Coronary artery (tissue), 2 donors: ENCODE measurements around the gene RARG.

ENCODE experiments used
- DNase-seq: peaks from one replicate; pipeline ENCODE4 v3.0.0-alpha.2; 2017; ENCODE audit warnings: low spot score
- H3K27ac ChIP-seq, 2 donors: fragments of 200-600 bp; sonication (generic); one replicate each; pipeline ENCODE4 v1.5.1; 2016 to 2019
- H3K4me3 ChIP-seq: fragments of 200-600 bp; sonication (generic); 2 replicates; pipeline ENCODE4 v1.5.1; 2016; ENCODE audit warnings: mild to moderate bottlenecking, moderate library complexity
- TF ChIP-seq, protein P1 (sequence below): fragments of 200-600 bp; sonication (generic); IDR thresholded peaks from one replicate; pipeline ENCODE4 v1.5.1; 2019; ENCODE audit warnings: antibody characterized with exemption

The RARG gene

DNA sequence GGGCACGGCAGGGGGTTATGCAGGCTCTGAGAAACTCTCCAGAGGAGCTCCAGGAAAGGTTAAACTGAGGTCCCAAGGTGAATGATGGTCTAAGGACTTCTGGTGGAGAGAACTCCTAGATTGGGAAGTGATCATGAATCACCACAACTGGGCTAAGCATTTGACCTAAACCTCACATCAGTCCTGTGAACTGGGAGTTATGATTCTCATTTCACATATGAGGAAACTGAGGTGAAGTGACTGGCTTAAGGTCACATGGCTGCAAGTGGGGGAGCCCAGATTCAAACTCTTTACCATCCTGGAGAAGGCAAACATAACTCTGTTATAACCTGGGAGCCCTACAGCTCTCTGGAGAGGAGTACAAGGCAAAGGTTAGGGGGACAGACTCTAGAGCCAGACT is 4.2 kb downstream of the RARG start:
- H3K27ac ChIP-seq, result peak overlapping the region in 1 of 2 donors; percentile 2
- TF ChIP-seq, protein P1, sequence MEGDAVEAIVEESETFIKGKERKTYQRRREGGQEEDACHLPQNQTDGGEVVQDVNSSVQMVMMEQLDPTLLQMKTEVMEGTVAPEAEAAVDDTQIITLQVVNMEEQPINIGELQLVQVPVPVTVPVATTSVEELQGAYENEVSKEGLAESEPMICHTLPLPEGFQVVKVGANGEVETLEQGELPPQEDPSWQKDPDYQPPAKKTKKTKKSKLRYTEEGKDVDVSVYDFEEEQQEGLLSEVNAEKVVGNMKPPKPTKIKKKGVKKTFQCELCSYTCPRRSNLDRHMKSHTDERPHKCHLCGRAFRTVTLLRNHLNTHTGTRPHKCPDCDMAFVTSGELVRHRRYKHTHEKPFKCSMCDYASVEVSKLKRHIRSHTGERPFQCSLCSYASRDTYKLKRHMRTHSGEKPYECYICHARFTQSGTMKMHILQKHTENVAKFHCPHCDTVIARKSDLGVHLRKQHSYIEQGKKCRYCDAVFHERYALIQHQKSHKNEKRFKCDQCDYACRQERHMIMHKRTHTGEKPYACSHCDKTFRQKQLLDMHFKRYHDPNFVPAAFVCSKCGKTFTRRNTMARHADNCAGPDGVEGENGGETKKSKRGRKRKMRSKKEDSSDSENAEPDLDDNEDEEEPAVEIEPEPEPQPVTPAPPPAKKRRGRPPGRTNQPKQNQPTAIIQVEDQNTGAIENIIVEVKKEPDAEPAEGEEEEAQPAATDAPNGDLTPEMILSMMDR, result no peak

DNA sequence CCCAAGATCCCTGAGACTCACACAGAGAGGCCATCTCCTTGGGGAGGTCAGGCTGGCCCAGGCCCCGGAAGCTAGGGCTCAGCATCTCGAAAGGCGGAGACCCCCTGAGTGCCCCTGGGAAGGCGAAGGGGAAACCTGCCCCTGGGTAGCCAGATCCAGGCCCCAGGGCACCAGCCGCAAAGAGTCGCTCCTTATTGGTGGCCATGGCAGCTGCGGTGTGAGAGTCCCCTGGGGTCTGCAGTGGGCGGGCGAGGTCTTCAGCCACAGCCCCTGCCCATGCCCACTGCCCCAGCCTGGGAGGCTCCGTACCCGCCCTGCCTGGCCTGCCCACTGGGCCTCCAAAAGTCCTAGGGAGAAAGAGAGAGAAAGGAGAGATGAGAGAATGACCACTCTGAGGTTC is 4.7 kb downstream of the RARG start:
- H3K27ac ChIP-seq, result peak overlapping the region in 1 of 2 donors; percentile 2
- TF ChIP-seq, protein P1, result no peak
- DNase-seq, result no peak

More for the DNA sequence above, 4.2 kb downstream of the RARG start:
- DNase-seq, result no peak
- H3K4me3 ChIP-seq, result no peak overlapping the region

DNA sequence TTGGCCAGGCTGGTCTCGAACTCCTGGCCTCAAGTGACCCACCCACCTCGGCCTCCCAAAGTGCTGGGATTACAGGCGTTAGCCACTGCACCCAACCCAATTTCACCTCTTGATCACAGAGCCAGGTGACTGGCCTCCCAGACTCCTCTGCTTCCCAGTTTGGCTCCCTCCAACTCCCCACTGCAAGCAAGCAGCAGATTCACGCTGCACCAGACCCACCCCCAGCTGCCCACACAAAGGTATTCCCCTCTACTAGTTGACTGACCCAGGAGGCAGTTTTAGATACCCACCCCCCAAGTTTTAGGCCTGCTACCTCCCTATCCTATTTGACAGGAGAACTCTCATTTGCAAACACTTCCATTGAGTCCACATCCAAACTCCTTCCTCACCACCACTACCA is 5.2 kb downstream of the RARG start:
- no peak for DNase-seq
- TF ChIP-seq, protein P1, result no peak
- no peak overlapping the region for H3K27ac ChIP-seq
- no peak overlapping the region for H3K4me3 ChIP-seq

More for the DNA sequence above, 4.7 kb downstream of the RARG start:
- no peak overlapping the region for H3K4me3 ChIP-seq

DNA sequence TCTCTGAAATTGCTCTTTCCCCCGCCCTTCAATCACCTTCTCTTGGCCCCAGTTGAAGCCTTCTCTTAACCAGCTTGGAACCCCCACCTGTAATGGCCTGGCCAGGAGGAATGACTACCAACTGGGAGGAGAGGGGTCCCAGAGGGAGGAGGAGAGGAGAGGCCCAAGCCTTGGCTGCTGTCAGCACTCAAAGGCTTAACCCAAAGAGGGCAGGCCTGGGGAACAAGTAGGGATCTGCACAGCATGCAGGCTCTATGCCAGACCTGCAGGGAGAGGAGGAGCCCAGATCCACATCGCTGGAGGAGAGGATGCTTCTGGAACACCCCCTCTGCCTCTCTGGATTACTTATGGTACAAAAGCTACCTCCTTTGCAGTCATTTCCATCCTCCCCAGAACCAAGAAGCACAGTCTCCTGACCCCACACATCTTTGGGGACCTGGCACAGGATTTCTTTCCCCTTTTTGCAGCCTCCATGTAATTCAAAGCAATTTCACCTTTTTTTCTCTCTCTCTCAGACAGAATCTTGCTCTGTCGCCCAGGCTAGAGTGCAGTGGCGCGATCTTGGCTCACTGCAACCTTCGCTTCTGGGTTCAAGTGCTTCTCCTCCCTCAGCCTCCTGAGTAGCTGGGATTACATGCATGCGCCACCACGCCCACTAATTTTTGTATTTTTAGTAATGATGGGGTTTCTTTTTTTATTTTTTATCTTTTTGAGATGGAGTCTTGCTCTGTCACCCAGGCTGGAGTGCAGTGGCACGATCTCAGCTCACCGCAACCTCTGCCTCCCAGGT is 6.2 kb downstream of the RARG start:
- TF ChIP-seq, protein P1, result no peak
- DNase-seq, result no peak
- no peak overlapping the region for H3K4me3 ChIP-seq
- peak overlapping the region in 1 of 2 donors; percentile 93 for H3K27ac ChIP-seq

DNA sequence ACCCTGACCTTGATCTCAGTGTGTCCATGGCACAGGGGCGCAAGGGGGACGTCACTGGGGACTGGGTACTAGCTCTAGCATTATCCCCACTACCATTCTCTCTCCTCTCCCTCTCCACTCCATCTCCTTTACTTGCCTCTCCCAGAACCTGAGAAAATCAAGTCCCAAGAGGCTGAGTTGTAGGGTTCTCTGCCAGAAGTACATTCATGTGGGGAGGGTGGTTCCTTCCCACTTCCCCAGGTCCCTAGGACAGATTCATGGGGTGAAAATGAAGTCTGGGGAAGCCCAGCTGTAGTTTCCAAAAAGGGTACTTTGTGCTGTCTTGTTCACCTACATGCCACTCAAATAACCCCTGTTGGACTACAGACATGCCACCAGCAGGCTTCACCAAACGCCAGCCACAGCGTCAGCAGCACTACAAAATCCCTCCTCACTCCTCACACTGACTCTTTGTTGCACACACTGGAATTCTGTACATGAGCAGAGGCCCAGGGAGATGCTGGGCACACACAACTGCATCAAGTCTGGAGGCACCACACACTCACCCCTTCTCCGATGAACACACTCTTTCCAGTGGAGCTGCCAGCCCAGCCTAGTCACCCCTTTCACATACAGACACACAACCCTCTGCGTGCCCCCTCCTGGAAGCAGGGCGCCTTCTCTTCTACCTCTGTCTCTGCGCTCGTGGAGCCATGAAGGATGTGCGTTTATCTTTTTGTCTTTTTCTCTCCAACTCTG is 6.9 kb downstream of the RARG start:
- peak overlapping the region; percentile 93 to 97 for H3K27ac ChIP-seq
- H3K4me3 ChIP-seq, result peak overlapping the region; percentile 10
- TF ChIP-seq, protein P1, result no peak
- peak; percentile 65 for DNase-seq

DNA sequence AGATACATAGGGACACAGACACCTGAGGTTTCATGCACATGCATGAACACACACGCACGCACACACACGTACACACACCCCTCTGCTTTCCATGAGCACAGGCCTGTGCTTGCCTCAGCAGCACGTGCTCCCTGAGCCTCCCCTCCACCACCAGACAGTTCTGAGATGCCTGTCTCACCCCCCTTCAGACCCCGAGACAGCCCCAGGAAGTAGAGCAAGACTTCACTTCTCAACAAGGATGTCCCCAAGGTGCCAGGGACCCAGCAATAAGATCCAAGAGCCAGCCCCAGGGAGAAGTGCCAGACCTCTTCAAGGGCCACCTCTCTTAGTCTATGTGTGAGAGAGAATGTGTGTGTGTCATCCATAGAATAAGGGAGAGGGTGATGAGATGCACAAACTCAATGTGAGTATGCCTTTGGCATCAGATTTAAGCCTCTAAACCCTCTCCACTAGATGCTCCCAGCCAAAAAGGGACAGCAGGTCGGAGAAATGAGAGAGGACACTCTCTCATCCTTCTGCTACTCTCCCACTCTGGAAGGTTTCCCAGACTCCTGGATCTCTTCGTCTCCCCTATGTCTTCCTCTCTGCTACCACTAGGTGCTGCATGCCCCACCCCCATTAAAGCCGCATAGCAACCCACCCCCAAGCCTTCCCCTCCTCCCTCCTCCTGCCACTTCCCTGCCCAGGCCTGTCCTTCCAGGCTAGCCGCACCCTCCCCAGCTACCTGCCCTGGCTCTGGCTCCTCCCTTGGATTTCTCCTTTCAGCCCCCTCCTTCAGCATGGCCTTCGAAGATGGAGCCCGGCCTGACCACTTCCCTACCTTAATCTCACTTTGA is 7.7 kb downstream of the RARG start:
- Histone ChIP-seq H3K27ac (peak overlapping the region; percentile 93 to 97), H3K4me3 (no peak overlapping the region)
- TF ChIP-seq, protein P1, result no peak
- DNase-seq, result peak; percentile 68
